ENCODE results near the gene POLE3.

DNA sequence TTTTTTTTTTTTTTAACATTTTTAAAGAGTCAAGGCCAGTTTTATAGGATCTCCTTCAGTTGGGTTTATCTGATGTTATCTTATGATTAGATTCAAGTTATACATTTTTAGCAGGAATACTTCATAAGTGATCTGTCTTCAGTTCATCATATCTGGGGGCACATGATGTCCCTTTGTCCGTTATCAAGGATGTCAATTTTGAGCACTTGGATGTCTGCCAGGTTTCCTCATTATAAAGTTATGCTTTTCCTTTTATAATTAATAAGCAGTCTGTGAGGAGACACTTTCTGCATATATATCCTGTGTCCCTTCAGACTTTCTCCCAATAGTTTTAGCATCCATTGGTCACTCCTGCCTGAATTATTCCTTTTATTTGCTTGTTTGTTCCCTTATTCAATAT, 45.5 kb downstream of the POLE3 start:
- no peak for TF ChIP-seq EZH2 (IDR thresholded peaks at IDR 0.05; ENCODE audit: insufficient read depth, poor library complexity, severe bottlenecking)
- TF ChIP-seq EZH2phosphoT487 (IDR thresholded peaks at IDR 0.05; ENCODE audit: insufficient read depth, low read depth): no peak
